ENCODE data around the gene TMEM95.
"Not testable (repeated sequence)": the region's sequence is repeated elsewhere in the genome, so short reads cannot be mapped to it uniquely, and the experiment has no call there.

TMEM95 gene

DNA sequence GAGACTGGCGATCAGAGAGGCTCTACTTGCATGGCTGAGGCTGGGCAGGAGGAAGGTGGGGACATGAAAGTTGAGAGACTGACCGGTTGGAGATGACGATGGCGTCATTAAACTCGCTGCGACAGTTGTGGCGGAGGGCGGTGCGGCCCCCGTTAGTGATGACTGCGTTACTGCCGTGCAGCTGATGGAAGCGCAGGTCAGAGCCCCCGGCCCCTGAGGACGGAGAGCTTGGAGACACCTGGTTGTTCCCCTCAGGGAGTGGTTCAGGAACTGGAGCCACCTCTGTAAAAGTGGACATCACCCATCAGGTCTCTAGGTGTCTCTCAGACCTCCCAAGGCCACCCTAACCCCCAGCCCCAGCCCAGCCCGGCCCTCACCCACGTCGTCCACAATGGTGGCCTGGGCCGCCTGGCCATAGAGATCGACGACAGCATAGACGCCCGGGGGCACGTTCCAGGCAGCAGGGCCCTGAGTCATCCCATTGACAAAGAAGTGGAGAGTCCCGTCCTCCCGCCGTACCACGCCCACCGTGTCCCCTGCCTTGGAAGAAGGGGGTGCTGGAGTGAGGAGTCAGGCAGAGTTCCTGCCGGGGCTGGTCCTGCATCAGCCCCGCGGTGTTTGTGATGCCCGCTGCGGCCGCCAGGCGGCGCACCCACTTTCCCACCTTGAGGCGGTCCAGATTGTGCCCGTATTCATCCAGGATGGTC, 31.1 kb upstream of the TMEM95 start:
- DNase-seq, result peak; percentile 79

- no peak for DNase-seq
Observed at GRCh38 chr17:7324438-7324779, 30.5 kb upstream of the TMEM95 start.

DNA sequence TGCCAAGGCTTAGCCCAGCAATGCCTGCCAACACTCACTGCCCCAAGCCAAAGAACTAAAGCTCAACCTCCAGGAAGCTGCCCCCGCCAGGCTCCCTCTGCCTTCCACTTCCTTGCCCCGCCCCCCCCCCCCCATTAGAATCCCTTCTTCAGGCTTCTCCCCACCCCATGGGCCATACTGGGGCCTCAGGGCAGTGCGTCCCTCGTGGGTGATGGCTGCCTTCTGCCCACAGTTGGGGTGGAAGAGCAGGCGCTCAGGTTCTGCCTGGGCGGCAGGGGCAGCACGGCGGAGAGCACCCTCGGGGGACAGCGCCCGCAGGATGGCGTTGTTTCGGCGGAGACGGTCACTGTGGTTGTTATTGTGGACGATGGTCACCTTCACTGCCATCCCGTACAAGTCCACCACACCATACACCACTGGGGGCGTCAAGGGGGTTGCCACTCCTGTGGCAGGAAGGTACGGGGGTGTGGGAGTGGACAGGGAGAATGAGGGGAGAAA, 29.9 kb upstream of the TMEM95 start:
- DNase-seq, result no peak

DNA sequence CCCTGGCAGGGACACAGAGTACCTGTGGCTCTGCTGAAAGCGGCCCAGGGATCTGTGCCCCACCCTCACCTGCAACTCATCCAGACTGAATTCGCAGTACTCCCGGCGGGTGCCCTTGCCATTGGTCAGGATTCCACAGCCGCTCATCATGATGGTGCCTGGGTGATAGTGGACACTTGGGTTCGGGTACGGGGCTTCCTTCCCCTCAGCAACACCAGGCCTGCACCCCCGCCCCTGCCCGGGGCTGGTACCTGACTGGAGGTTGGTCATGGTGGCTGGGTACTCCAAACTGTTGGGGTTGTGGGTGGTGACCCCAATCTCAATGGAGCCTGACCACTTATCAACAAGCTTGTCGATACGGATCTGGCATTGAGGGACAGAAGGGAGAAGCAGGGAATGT, 28.8 kb upstream of the TMEM95 start:
- no peak for DNase-seq

- DNase-seq, result no peak
Observed at GRCh38 chr17:7327056-7327455, 27.9 kb upstream of the TMEM95 start.

DNA sequence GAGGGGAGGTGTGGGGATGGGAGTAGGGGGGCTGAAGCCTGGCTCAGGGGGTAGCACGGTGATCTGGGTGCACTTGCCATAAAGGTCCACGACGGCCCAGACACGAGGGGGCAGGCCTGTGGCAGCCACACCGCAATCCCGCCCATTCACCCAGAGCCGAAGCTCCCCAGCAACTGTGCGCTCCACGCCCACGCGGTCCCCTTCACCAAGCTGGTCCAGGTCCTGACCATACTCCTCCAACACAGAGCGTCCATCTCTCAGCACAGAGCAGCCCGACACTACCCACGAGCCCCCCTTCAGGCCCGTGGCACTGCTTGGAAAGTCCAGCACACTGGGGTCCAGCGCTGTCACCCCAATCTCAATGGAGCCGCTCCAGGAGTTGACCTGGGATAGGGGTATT, 27.5 kb upstream of the TMEM95 start:
- DNase-seq, result no peak

DNA sequence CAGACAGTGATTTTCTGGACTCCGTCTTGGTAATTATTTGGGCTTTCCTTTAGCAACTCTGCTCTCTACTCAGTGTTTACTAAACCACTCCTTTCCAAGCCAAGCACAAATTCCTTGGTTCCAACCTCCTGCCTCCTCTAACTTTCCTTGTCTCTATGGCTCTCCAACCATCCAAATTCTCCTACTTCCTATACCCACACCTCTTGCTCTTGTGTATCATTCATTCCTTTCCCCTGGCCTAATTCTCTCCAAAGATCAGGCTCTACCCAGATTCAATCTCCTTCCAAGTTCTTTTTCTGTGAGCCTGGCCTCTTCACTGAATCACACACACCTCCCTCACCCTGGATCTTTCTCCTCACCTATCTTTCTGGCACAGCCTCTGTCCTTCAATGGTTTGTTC, 26.9 kb upstream of the TMEM95 start:
- DNase-seq, result no peak

DNA sequence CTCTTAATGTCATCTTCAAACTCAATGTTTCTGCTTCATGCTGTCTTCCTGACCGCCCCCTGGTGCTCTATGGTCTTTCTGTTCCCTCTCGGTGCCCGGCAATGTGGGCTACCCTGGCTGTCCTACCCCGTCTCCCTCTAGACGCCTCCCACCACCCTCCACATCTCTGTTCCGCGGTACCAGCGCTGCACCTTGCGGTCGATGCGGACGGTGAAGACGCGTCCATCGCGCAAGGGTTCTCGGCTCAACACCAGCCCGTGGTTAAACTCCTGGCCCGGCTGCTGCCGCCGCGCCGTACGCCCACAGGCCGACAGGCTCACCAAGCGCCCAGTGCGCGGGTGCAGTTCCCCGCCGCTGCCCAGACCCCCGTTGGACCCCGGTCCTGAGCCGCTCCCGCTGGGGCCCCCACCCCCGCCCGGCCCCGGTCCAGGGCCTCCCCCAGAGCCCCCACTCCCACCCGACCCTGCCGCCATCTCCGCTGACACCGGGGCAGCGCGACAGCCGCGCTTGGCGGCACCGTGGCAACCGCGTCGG, 26.0 kb upstream of the TMEM95 start, which contains the start of gene NEURL4:
TSS of gene NEURL4 (minus strand) at position 496 of the 534 bp plus-strand sequence. CDS start at position 473, 23 bp downstream.
- no peak for DNase-seq

- peak; percentile 93 for DNase-seq
Observed at GRCh38 chr17:7329374-7329996, 25.5 kb upstream of the TMEM95 start.

DNA sequence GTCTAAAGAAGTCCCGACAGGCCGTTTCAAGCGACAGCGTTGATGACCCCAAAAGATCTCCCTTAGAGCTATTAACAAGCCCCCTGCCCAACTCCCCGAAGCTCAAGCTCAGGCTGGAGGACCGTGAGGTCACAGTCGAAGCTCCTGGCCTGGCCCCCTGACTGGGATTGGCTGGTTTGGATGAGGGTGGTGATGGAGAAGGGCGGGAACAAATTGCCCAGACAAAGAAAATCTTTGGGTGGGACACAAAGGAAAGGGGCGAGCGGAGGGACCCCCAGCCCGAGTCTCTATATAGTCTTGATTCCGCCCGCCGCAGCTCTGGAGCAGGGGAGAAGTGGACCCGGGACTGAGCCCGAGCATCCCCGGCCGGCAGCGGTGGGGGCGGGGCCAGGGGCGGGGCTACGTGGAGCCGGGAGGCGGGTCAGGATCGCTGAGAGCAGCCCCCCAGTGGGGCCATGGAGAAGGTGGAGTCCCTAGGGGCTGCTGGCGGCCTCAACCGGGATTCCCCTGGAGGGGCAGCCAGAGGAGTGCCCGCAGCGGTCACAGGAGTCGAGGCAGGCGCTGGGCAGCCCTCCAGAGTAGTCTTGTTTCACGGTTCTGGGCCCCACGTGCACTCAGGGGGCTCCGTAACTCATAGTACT, 24.8 kb upstream of the TMEM95 start:
- peak; percentile 80 for DNase-seq

GRCh38 chr17:7330638-7331015, 24.3 kb upstream of the TMEM95 start:
- DNase-seq, result no peak

GRCh38 chr17:7332111-7332510, 22.8 kb upstream of the TMEM95 start:
- DNase-seq, result no peak

GRCh38 chr17:7332600-7333069, 22.3 kb upstream of the TMEM95 start:
- not testable (repeated sequence) for DNase-seq

DNA sequence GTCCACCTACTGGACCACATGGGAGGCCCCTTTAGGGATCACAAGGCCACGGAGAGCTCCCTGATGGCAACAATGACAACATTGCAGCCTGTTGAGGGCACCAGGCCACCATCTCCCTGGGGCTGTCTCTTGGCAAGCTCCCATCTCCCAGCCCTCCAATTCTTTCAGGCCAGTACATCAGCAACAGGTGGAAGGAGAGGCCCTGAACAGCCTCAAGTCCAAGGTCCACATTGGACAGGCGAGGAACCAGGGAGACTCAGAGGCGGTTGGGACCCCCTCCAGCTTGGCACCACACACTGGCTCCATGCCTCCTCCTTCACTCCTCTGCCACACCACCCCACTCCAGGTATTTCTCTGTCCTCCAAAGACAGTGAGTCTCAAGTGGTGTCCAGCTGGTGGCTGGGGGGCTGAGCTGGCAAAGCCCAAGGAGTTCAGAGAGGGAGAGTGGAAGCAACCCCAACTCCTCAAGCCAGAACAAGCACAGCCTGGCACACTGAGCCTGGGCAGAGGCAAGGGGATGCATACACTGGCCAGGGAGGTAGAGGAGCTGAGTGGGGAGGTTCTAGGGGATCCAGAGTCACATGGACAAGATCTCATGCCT, 19.9 kb upstream of the TMEM95 start:
- DNase-seq, result no peak

DNA sequence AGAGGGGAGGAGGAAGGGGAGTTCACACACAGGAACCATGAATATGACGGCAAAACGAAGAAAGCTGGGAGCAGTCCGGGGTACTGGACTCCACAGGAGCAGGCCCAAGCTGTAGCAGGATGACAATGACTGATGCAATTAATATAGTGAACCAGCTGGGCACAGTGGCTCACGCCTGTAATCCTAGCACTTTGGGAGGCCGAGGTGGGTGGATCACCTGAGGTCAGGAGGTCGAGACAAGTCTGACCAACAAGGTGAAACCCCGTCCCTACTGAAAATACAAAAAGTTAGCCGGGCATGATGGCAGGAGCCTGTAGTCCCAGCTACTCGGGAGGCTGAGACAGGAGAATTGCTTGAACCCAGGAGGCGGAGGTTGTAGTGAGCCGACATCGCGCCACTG, 19.2 kb upstream of the TMEM95 start:
- not testable (repeated sequence) for DNase-seq

- peak; percentile 88 for DNase-seq
Observed at GRCh38 chr17:7336240-7337175, 18.4 kb upstream of the TMEM95 start, which contains the start of gene ACAP1. Gene ACAP1 (plus strand): TSS chr17:7336529. CDS start chr17:7336735, 206 bp downstream.

DNA sequence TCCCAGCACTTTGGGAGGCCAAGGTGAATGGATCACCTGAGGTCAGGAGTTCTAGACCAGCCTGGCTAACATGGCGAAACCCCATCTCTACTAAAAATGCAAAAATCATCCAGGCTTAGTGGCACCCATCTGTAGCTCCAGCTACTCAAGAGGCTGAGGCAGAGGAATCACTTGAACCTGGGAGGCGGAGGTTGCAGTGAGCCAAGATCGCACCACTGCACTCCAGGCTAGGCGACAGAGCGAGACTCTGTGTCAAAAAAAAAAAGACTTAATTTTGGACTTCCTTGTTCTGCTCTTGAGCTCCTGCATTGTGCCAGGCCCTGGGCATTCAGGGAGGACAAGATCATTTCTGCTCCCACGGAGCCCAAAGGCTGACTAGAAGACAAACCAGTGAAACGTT, 17.4 kb upstream of the TMEM95 start:
- not testable (repeated sequence) for DNase-seq

DNA sequence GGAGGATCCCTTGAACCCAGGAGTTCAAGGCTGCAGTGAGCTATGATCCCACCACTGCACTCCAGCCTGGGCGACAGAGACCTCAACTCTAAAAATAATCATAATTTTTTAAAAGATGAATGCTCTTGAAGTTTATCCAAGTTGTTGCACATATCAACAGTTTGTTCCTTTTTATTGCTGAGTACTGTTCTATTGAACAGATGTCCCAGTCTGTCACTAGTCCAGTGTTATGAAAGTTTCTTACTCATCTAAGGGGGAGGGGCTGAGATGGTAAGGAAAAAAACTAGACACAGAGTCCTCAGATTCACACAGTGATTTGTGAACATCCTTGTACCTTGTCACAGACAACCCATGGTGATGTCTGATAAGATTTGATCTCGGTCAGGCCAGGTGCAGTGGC, 14.8 kb upstream of the TMEM95 start:
- DNase-seq, result no peak

DNA sequence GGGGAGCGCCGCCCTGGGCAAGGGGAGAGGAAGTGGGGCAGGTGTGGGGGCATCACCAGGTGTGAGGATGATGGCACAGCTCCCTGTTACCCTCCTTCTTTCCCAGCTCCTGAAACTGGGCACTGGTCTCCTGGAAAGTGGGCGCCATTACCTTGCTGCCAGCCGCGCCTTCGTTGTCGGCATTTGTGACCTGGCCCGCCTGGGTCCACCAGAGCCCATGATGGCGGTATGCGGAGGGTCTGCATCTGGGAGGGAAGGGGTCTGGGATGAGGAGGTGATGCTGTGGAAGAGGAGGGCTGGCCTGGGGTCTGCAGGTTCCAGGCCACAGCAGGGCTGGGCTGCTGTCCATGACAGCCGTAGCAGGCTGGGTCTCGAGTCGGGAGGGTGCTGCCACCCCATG, 13.1 kb upstream of the TMEM95 start:
- no peak for DNase-seq

DNA sequence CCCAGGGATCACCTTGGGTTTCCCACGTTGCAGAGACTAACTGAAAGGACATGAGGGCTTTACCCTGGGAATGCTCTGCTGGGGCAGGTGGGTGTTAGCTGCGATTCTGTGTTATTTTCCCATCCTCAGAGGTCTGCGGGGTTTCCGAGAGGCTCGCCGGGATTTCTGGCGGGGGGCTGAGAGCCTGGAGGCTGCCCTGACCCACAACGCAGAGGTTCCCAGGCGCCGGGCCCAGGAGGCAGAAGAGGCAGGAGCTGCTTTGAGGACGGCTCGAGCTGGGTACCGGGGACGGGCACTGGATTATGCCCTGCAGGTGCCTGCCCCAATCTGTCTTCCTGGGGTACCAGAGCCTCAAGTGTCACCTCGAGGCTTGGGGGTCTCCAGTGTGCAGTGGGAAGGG, 11.7 kb upstream of the TMEM95 start:
- no peak for DNase-seq

DNA sequence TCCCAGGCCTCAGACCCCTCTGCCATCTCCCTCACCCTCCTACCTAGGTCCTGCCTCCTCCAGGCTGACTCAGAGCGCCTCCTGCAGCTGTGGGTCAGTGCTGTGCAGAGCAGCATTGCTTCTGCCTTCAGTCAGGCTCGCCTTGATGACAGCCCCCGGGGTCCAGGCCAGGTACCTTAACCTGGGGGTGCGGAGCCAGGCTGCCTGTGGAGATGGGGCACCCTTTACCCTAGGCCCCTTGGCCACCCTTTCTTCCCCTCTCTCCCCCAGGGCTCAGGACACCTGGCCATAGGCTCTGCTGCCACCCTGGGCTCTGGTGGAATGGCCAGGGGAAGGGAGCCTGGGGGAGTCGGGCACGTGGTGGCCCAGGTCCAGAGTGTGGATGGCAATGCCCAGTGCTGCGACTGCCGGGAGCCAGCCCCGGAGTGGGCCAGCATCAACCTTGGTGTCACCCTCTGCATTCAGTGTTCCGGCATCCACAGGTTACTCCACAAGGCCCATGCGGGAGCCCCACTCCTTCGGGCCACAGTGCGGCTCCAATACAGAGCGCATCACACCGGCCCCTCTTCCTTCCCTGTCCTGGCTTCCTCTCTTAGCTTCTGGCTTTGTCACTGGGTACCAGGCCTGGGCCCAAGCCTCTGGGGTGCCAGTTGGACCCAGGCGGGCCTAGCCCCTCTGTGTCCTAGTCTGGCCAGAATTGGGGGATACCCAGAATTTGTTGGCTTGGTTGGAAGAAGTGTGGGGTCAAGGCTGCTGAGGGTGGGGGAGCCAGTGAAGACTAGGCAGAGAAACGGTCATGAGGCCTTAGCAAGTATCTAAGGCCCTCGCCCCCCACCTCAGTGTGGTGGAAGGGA, 8.0 kb upstream of the TMEM95 start:
- no peak for DNase-seq
